H9 (cell line): ENCODE data around the gene SCN7A. TPM values are rescaled to one million over a fixed set of nuclear protein-coding genes. Genes with fewer than 3 reads are reported as not detected.

ENCODE experiments used
- DNase-seq: peaks from one replicate; pipeline ENCODE4 v3.0.0-alpha.2; 2017
- H2AFZ ChIP-seq: one replicate; pipeline ENCODE4 v1.6.1; 2013; ENCODE audit warnings: mild to moderate bottlenecking, low read length, control low read depth, moderate library complexity
- H2AK5ac ChIP-seq: 2 replicates; pipeline ENCODE4 v1.6.1; 2013; ENCODE audit warnings: low read length, control low read depth, mixed read lengths; ENCODE audit not compliant: insufficient read length
- H2BK120ac ChIP-seq: one replicate; pipeline ENCODE4 v1.6.1; 2013; ENCODE audit warnings: low read depth, mild to moderate bottlenecking, low read length, control low read depth, inconsistent platforms; ENCODE audit not compliant: poor library complexity, severe bottlenecking
- H2BK12ac ChIP-seq: 2 replicates; pipeline ENCODE4 v1.6.1; 2013; ENCODE audit warnings: low read length, control low read depth, mixed read lengths, low read depth; ENCODE audit not compliant: insufficient read length
- H2BK15ac ChIP-seq: 2 replicates; pipeline ENCODE4 v1.6.1; 2013; ENCODE audit warnings: low read depth, low read length, control low read depth
- H2BK20ac ChIP-seq: one replicate; pipeline ENCODE4 v1.6.1; 2013; ENCODE audit warnings: low read depth, mild to moderate bottlenecking, low read length, control low read depth, inconsistent platforms; ENCODE audit not compliant: poor library complexity, severe bottlenecking
- H2BK5ac ChIP-seq: 2 replicates; pipeline ENCODE4 v1.6.1; 2013; ENCODE audit warnings: low read length, control low read depth, mixed read lengths; ENCODE audit not compliant: insufficient read length
- H3K14ac ChIP-seq: 2 replicates; pipeline ENCODE4 v1.6.1; 2013; ENCODE audit warnings: low read length, control low read depth; ENCODE audit not compliant: insufficient read depth
- H3K18ac ChIP-seq: 2 replicates; pipeline ENCODE4 v1.6.1; 2013; ENCODE audit warnings: low read depth, mild to moderate bottlenecking, mixed read lengths, low read length, control low read depth; ENCODE audit not compliant: insufficient read length
- H3K23ac ChIP-seq: 2 replicates; pipeline ENCODE4 v1.6.1; 2013; ENCODE audit warnings: low read length, control low read depth, mixed read lengths, low read depth; ENCODE audit not compliant: insufficient read length
- H3K23me2 ChIP-seq: 2 replicates; pipeline ENCODE4 v1.6.1; 2013; ENCODE audit warnings: low read depth, mild to moderate bottlenecking, mixed read lengths, low read length, control low read depth; ENCODE audit not compliant: insufficient read length, poor library complexity, severe bottlenecking
- H3K27ac ChIP-seq: 2 replicates; pipeline ENCODE4 v1.5.1; 2013; ENCODE audit warnings: low read length, control low read depth, mixed read lengths, low read depth; ENCODE audit not compliant: insufficient read length
- H3K27me3 ChIP-seq: 2 replicates; pipeline ENCODE4 v1.6.1; 2013; ENCODE audit warnings: low read length, control low read depth, inconsistent platforms; ENCODE audit not compliant: insufficient read depth
- H3K4ac ChIP-seq: 2 replicates; pipeline ENCODE4 v1.6.1; 2013; ENCODE audit warnings: low read depth, mild to moderate bottlenecking, control low read depth, inconsistent platforms, low read length, moderate library complexity
- H3K4me1 ChIP-seq: 2 replicates; pipeline ENCODE4 v1.6.1; 2013; ENCODE audit warnings: low read length, control low read depth, inconsistent platforms; ENCODE audit not compliant: insufficient read depth
- H3K4me2 ChIP-seq: 2 replicates; pipeline ENCODE4 v1.6.1; 2013; ENCODE audit warnings: low read length, control low read depth, mixed read lengths; ENCODE audit not compliant: insufficient read length, insufficient read depth
- H3K56ac ChIP-seq: 2 replicates; pipeline ENCODE4 v1.6.1; 2013; ENCODE audit warnings: low read depth, mild to moderate bottlenecking, mixed read lengths, low read length, control low read depth; ENCODE audit not compliant: insufficient read length
- H3K79me1 ChIP-seq: 2 replicates; pipeline ENCODE4 v1.6.1; 2013; ENCODE audit warnings: low read depth, mild to moderate bottlenecking, moderate library complexity, low read length, control low read depth, inconsistent platforms; ENCODE audit not compliant: insufficient read depth, poor library complexity, severe bottlenecking
- H3K79me2 ChIP-seq: 2 replicates; pipeline ENCODE4 v1.6.1; 2013; ENCODE audit warnings: low read length, control low read depth, inconsistent platforms; ENCODE audit not compliant: insufficient read depth
- H3K9ac ChIP-seq: 2 replicates; pipeline ENCODE4 v1.6.1; 2013; ENCODE audit warnings: low read length, control low read depth, mixed read lengths; ENCODE audit not compliant: insufficient read length; ENCODE audit errors: extremely low read depth
- H3K9me3 ChIP-seq: one replicate; pipeline ENCODE4 v1.6.1; 2013; ENCODE audit warnings: low read depth, low read length, inconsistent platforms; ENCODE audit not compliant: control insufficient read depth
- H3T11ph ChIP-seq: one replicate; pipeline ENCODE4 v1.6.1; 2013; ENCODE audit warnings: mild to moderate bottlenecking, low read length, control low read depth, inconsistent platforms
- H4K20me1 ChIP-seq: one replicate; pipeline ENCODE4 v1.6.1; 2013; ENCODE audit not compliant: control insufficient read depth, insufficient read length, insufficient read depth
- H4K5ac ChIP-seq: 2 replicates; pipeline ENCODE4 v1.6.1; 2013; ENCODE audit warnings: low read depth, mild to moderate bottlenecking, mixed read lengths, low read length, control low read depth; ENCODE audit not compliant: insufficient read length
- H4K8ac ChIP-seq: replicated peaks from 2 replicates; pipeline ENCODE4 v1.6.1; 2013; ENCODE audit warnings: low read length, control low read depth, mixed read lengths, low read depth; ENCODE audit not compliant: insufficient read length
- H4K91ac ChIP-seq: 2 replicates; pipeline ENCODE4 v1.6.1; 2013; ENCODE audit warnings: low read depth, mild to moderate bottlenecking, moderate library complexity, mixed read lengths, low read length, control low read depth; ENCODE audit not compliant: insufficient read length
- H3K27ac Mint-ChIP-seq, 3 experiments: 2 replicates in 2 of 3; 3 replicates in 1 of 3; pipeline ENCODE4 v1.8.0; 2020 to 2021; ENCODE audit warnings: mixed read lengths in 3 of 3, mild to moderate bottlenecking in 1 of 3, moderate library complexity in 1 of 3
- H3K27me3 Mint-ChIP-seq: 2 replicates; pipeline ENCODE4 v1.8.0; 2021; ENCODE audit warnings: low read depth, mild to moderate bottlenecking, moderate library complexity, mixed read lengths
- H3K36me3 Mint-ChIP-seq, 3 experiments: 2 replicates in 2 of 3; 3 replicates in 1 of 3; pipeline ENCODE4 v1.8.0; 2020 to 2021; ENCODE audit warnings: low read depth in 3 of 3, mixed read lengths in 3 of 3; ENCODE audit not compliant: insufficient read depth in 1 of 3
- H3K4me1 Mint-ChIP-seq, 2 experiments: 2 replicates each; pipeline ENCODE4 v1.8.0; 2020; ENCODE audit warnings: mixed read lengths in 2 of 2
- H3K4me3 Mint-ChIP-seq, 2 experiments: 2 replicates in 1 of 2; 3 replicates in 1 of 2; pipeline ENCODE4 v1.8.0; 2020 to 2021; ENCODE audit warnings: mild to moderate bottlenecking in 2 of 2, mixed read lengths in 2 of 2, moderate library complexity in 1 of 2
- H3K9me3 Mint-ChIP-seq, 2 experiments: 2 replicates in 1 of 2; 3 replicates in 1 of 2; pipeline ENCODE4 v1.8.0; 2020; ENCODE audit warnings: mild to moderate bottlenecking in 2 of 2, mixed read lengths in 2 of 2, moderate library complexity in 1 of 2
- CTCF ChIP-seq: fragments of 200-600 bp; sonication (generic); conservative IDR thresholded peaks from 3 replicates; pipeline ENCODE4 v1.8.0; 2021; ENCODE audit warnings: antibody characterized with exemption, mild to moderate bottlenecking
- total RNA-seq: library from RNA; stranded (reverse); gene quantifications from 2 replicates; pipeline ENCODE4 v1.2.1, GENCODE V29; 2021

SCN7A gene
- total RNA-seq, 1 experiment from 2014 or later: 0.07 TPM

DNA sequence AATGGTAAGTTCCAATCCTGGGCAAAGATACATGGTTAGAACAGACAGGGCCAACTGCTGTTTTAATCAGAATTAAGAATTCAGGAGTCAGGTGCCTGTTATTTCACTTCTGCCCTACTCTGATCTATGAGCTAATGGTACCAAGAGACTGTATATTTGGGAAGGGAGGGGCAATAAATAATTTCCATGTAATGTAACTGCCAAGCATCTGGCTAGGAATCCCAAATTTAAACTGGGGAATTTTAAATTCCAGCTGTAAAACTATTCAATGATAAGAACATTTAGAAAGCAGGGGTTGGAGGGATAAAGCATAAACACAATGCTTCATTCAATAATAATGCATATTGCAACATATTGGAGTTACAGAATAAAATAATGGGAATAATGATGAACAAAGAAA, 49.7 kb downstream of the SCN7A start:
- no peak overlapping the region for H4K8ac ChIP-seq
- H3K36me3 Mint-ChIP-seq: no peaks in the 10 kb centered on the region
- H3K18ac ChIP-seq: no peak overlapping the region
- H2BK12ac ChIP-seq: no peak overlapping the region
- no peaks in the 10 kb centered on the region for H3K4me1 ChIP-seq
- H3K14ac ChIP-seq: no peak overlapping the region
- no peak overlapping the region for H3T11ph ChIP-seq
- DNase-seq: no peak
- TF ChIP-seq CTCF: no peak
- H3K4me2 ChIP-seq: no peak overlapping the region
- no peak overlapping the region for H4K91ac ChIP-seq
- H3K4me3 Mint-ChIP-seq: no peak overlapping the region
- H2BK20ac ChIP-seq: no peak overlapping the region
- no peak overlapping the region for H2BK5ac ChIP-seq
- H3K27ac ChIP-seq: no peak overlapping the region
- no peaks in the 10 kb centered on the region for H3K9me3 ChIP-seq
- H3K27ac Mint-ChIP-seq: no peak overlapping the region
- no peaks in the 10 kb centered on the region for H3K27me3 ChIP-seq
- no peaks in the 10 kb centered on the region for H3K27me3 Mint-ChIP-seq
- no peak overlapping the region for H3K9ac ChIP-seq
- H3K56ac ChIP-seq: no peak overlapping the region
- H3K4ac ChIP-seq: no peak overlapping the region
- H4K5ac ChIP-seq: no peak overlapping the region
- no peaks in the 10 kb centered on the region for H3K79me1 ChIP-seq
- H3K79me2 ChIP-seq: no peaks in the 10 kb centered on the region
- peaks cover 0 to 2% of the 10 kb centered on the region in 2 experiments; a peak in 2 of 5 replicates for H3K9me3 Mint-ChIP-seq
- no peak overlapping the region for H2AK5ac ChIP-seq
- no peak overlapping the region for H3K23ac ChIP-seq
- no peak overlapping the region for H2BK120ac ChIP-seq
- no peak overlapping the region for H2AFZ ChIP-seq
- H4K20me1 ChIP-seq: no peaks in the 10 kb centered on the region
- H2BK15ac ChIP-seq: no peak overlapping the region
- H3K4me1 Mint-ChIP-seq: no peaks in the 10 kb centered on the region
- no peaks in the 10 kb centered on the region for H3K23me2 ChIP-seq
